ENCODE results near the gene TMEM121.
"Not testable (repeated sequence)": the region's sequence is repeated elsewhere in the genome, so short reads cannot be mapped to it uniquely, and the experiment has no call there.

TMEM121 gene

GRCh38 chr14:105563347-105563737 lies 37.0 kb downstream of the TMEM121 start:
- no peaks in the 10 kb centered on the region for H3K27me3 ChIP-seq (replicated peaks; ENCODE audit: control insufficient read depth, insufficient read depth, low read length)
- DNase-seq (ENCODE audit: low read depth): no peak
- no peaks in the 10 kb centered on the region for H3K4me1 ChIP-seq (ENCODE audit: control insufficient read depth, insufficient read depth, low read length)
- H3K4me3 ChIP-seq (ENCODE audit: low read length): no peak overlapping the region
- H3K36me3 ChIP-seq (ENCODE audit: control insufficient read depth, insufficient read depth, low read length, severe bottlenecking): no peaks in the 10 kb centered on the region
- H3K9me3 ChIP-seq (ENCODE audit: control insufficient read depth, low read length): no peaks in the 10 kb centered on the region
- H3K9ac ChIP-seq (ENCODE audit: low read length): no peak overlapping the region

GRCh38 chr14:105564536-105564935 lies 38.2 kb downstream of the TMEM121 start:
- H3K9ac ChIP-seq (ENCODE audit: low read length); DNase-seq (ENCODE audit: low read depth); H3K9me3 ChIP-seq (ENCODE audit: control insufficient read depth, low read length); H3K36me3 ChIP-seq (ENCODE audit: control insufficient read depth, insufficient read depth, low read length, severe bottlenecking); H3K27me3 ChIP-seq (replicated peaks; ENCODE audit: control insufficient read depth, insufficient read depth, low read length); H3K4me1 ChIP-seq (ENCODE audit: control insufficient read depth, insufficient read depth, low read length); H3K4me3 ChIP-seq (ENCODE audit: low read length): not testable (repeated sequence)

GRCh38 chr14:105565185-105565919 lies 39.0 kb downstream of the TMEM121 start:
- not testable (repeated sequence) for H3K4me1 ChIP-seq (ENCODE audit: control insufficient read depth, insufficient read depth, low read length); DNase-seq (ENCODE audit: low read depth); H3K27me3 ChIP-seq (replicated peaks; ENCODE audit: control insufficient read depth, insufficient read depth, low read length); H3K36me3 ChIP-seq (ENCODE audit: control insufficient read depth, insufficient read depth, low read length, severe bottlenecking); H3K9ac ChIP-seq (ENCODE audit: low read length); H3K4me3 ChIP-seq (ENCODE audit: low read length); H3K9me3 ChIP-seq (ENCODE audit: control insufficient read depth, low read length)

GRCh38 chr14:105566248-105567163 lies 40.1 kb downstream of the TMEM121 start:
- H3K36me3 ChIP-seq (ENCODE audit: control insufficient read depth, insufficient read depth, low read length, severe bottlenecking); H3K9ac ChIP-seq (ENCODE audit: low read length); DNase-seq (ENCODE audit: low read depth); H3K27me3 ChIP-seq (replicated peaks; ENCODE audit: control insufficient read depth, insufficient read depth, low read length); H3K4me3 ChIP-seq (ENCODE audit: low read length); H3K9me3 ChIP-seq (ENCODE audit: control insufficient read depth, low read length); H3K4me1 ChIP-seq (ENCODE audit: control insufficient read depth, insufficient read depth, low read length): not testable (repeated sequence)

DNA sequence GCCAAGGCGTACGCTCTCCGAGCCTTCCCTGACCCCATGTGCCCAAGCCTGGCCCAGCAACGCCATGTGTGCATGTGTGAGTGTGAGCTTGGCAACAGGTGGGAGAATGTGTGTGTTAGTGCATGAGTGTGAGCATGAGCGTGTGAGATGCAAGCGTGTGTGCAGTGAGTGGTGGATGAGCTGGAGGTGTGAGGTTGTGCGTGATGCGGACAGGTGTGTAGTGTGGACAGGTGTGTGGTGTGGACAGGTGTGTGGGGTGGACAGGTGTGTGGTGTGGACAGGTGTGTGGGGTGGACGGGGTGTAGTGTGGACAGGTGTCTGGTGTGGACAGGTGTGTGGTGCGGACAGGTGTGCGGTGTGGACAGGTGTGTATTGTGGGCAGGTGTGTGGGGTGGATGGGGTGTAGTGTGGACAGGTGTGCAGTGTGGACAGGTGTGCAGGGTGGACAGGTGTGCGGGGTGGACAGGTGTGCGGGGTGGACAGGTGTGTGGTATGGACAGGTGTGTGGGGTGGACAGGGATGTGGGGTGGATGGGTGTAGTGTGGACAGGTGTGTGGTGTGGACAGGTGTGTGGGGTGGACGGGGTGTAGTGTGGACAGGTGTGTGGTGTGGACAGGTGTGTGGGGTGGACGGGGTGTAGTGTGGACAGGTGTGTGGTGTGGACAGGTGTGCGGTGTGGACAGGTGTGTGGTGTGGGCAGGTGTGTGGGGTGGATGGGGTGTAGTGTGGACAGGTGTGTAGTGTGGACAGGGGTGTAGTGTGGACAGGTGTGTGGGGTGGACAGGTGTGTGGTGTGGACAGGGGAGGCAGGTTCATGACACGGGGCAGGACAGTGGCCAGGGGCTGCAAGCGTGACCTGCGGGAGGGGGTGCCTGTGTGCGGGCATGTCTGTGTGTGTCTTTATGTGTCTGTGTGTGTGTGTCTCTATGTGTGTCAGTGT lies 41.1 kb downstream of the TMEM121 start:
- not testable (repeated sequence) for H3K36me3 ChIP-seq (ENCODE audit: control insufficient read depth, insufficient read depth, low read length, severe bottlenecking); DNase-seq (ENCODE audit: low read depth); H3K4me1 ChIP-seq (ENCODE audit: control insufficient read depth, insufficient read depth, low read length); H3K9ac ChIP-seq (ENCODE audit: low read length); H3K4me3 ChIP-seq (ENCODE audit: low read length); H3K9me3 ChIP-seq (ENCODE audit: control insufficient read depth, low read length); H3K27me3 ChIP-seq (replicated peaks; ENCODE audit: control insufficient read depth, insufficient read depth, low read length)

GRCh38 chr14:105568140-105568843 lies 41.9 kb downstream of the TMEM121 start:
- H3K4me3 ChIP-seq (ENCODE audit: low read length); DNase-seq (ENCODE audit: low read depth); H3K9me3 ChIP-seq (ENCODE audit: control insufficient read depth, low read length); H3K27me3 ChIP-seq (replicated peaks; ENCODE audit: control insufficient read depth, insufficient read depth, low read length); H3K36me3 ChIP-seq (ENCODE audit: control insufficient read depth, insufficient read depth, low read length, severe bottlenecking); H3K4me1 ChIP-seq (ENCODE audit: control insufficient read depth, insufficient read depth, low read length); H3K9ac ChIP-seq (ENCODE audit: low read length): not testable (repeated sequence)

DNA sequence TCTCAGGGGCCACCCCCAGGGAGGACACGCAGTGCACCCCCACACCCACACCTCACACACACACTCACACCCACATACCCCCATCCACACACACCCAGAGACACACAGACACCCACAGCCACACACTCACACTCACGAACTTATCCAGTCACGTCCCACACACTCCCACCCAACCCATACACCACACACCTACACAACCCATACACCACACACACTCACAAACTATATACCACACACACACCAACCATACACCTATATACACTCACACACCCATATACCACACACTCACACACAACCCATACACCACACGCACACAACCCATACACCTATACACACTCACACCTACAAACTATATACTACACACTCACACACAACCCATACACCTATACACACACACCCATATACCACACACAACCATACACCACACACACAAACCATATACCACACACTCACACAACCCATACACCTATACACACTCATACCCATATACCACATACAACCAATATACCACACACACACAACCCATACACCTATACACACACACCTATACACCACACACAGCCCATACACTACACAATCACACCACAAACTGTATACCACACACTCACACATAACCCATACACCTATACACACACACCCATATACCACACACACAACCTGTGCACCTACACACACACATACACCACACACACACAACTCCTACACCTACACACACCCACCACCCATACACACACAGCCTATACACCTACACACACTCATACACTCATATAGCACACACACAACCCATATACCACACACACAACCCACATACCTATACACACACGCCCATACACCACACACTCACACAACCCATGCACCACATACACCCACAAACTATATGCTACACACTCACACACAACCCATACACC lies 42.7 kb downstream of the TMEM121 start:
- Histone ChIP-seq H3K4me3 (ENCODE audit: low read length) (no peak overlapping the region), H3K36me3 (ENCODE audit: control insufficient read depth, insufficient read depth, low read length, severe bottlenecking) (no peaks in the 10 kb centered on the region), H3K9me3 (ENCODE audit: control insufficient read depth, low read length) (no peaks in the 10 kb centered on the region), H3K9ac (ENCODE audit: low read length) (no peak overlapping the region), H3K4me1 (ENCODE audit: control insufficient read depth, insufficient read depth, low read length) (no peaks in the 10 kb centered on the region), H3K27me3 (replicated peaks; ENCODE audit: control insufficient read depth, insufficient read depth, low read length) (no peaks in the 10 kb centered on the region)
- DNase-seq (ENCODE audit: low read depth): no peak

DNA sequence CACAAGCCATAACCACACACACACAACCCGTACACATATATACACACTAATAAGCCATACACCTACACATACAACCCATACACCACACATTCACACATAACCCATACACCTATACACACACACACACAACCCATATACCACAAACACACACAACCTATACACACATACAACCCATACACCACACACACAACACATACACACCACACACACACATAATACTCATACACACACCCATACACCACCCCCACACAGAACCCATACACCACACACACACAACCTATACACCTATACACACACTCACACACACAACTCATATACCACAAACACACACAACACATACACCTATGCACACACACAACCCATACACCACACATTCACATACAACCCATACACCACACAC lies 44.1 kb downstream of the TMEM121 start:
- Histone ChIP-seq H3K36me3 (ENCODE audit: control insufficient read depth, insufficient read depth, low read length, severe bottlenecking) (no peaks in the 10 kb centered on the region), H3K27me3 (replicated peaks; ENCODE audit: control insufficient read depth, insufficient read depth, low read length) (no peaks in the 10 kb centered on the region), H3K4me3 (ENCODE audit: low read length) (no peak overlapping the region), H3K9ac (ENCODE audit: low read length) (no peak overlapping the region), H3K4me1 (ENCODE audit: control insufficient read depth, insufficient read depth, low read length) (no peaks in the 10 kb centered on the region), H3K9me3 (ENCODE audit: control insufficient read depth, low read length) (no peaks in the 10 kb centered on the region)
- DNase-seq (ENCODE audit: low read depth): no peak

GRCh38 chr14:105571181-105571951 lies 45.0 kb downstream of the TMEM121 start:
- H3K4me3 ChIP-seq (ENCODE audit: low read length); H3K4me1 ChIP-seq (ENCODE audit: control insufficient read depth, insufficient read depth, low read length); DNase-seq (ENCODE audit: low read depth): not testable (repeated sequence)

More at GRCh38 chr14:105571181-105571951, 45.0 kb downstream of the TMEM121 start:
- not testable (repeated sequence) for H3K27me3 ChIP-seq (replicated peaks; ENCODE audit: control insufficient read depth, insufficient read depth, low read length); H3K36me3 ChIP-seq (ENCODE audit: control insufficient read depth, insufficient read depth, low read length, severe bottlenecking); H3K9me3 ChIP-seq (ENCODE audit: control insufficient read depth, low read length); H3K9ac ChIP-seq (ENCODE audit: low read length)

Data from adipocyte (in vitro differentiated cells).